Measurements from ENCODE around the gene DTD1.

The DTD1 gene

GRCh38 chr20:18621004-18621403, 33.1 kb downstream of the DTD1 start:
- no peak for DNase-seq

GRCh38 chr20:18623156-18623910, 35.5 kb downstream of the DTD1 start:
- DNase-seq, result no peak

- DNase-seq, result no peak
Measured at GRCh38 chr20:18624948-18625347, 37.1 kb downstream of the DTD1 start.

DNA sequence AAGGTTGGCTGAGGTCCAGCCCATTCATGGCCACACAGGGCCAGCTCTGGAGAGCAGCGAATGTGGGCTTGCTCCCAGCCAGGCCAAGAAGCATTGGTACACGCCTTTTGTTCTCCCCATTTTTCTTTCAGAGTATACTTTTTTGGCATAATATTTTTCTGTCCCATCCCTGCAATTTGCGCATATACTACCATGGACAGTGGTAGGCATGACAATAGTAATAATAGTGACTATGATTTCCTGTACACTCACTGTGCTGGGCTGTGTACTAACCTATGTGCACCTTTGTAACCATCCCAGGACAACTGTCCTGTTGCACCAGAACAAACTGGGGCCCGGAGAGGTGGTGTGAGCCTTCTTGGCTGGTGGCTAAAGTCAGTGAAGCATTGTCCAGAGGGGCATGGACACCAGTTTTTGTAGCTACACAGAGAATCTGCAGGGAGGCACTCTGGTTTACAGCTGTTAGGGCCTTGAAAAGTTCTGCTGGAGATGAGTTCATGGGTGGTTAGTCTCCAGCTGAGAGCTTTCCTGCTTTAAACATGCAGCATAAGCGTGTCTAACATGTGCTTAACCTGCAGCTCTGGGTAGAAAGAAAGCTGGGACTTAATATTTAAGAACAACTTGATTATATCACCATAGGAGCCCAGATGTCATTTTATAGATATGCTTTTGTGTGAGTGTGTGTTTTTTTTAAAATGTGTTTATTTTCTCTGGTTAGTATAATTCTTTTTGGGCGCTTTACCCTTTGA, 38.2 kb downstream of the DTD1 start:
- no peak for DNase-seq

DNA sequence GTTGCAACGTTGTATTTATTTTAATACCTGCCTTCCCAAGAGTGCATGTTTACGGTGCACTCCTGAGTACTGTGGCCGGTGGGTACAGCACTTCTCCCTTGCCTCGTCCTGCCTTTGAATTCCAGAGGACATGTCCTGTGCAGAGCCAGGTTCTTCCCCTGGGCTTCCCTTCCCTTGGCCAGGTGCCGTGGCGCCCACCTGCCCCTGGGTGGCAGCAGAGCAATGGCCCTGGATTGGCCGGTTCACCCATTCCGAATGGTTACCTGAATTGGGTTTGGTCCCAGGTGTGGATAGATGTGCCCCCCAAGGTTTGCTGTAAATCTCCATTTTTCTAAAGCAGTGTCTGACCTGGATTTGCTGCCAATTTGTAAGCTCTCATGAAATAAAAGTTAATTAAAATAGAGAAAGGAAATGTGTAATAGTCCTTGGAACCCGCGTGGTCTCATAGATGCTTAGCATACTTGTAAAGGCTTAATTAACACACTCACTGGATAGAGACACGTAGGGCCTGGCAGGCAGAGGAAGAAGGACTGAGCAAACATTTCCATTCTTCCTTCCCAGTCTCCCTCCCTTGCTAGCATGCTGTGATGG, 40.6 kb downstream of the DTD1 start:
- no peak for DNase-seq

GRCh38 chr20:18632196-18632789, 44.4 kb downstream of the DTD1 start:
- peak; percentile 57 for DNase-seq

DNA sequence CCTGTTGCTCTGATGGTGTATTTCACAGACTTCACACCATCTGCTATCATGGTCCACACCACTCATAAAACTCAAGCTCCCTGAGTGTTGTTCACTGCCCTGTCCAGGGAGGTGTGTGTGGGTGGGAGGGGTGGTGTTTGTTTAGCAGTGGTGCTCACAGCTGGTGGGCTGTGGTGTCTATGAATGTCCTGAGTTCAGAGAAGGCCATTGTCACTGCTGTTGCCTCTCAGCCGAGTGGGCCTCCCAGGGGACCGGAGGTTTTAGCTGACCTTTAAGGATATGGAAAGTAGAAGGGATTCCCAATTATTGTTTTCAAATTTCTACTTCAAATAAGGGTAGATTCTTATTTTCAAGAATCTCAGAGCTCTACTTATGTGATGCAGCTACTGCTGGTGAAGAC, 45.6 kb downstream of the DTD1 start:
- no peak for DNase-seq

DNA sequence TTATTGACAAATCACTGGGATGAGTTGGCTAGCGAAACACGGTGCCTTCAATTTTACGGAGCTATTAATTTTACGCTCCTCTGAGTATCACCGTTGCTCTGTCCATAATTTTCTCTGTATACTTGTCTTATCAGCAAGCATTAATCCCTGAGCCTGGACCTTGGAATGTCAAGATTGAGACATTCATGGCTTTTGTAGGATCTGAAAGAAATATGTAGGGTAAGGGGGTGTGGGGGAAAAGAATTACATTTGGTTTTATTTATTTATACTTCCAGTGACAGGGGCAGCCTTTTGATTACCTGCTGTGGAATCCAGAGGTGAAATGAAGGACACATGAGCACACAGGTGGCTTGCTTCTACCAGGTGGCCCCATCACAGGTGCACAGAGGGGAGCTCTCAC, 46.6 kb downstream of the DTD1 start:
- DNase-seq, result no peak

- no peak for DNase-seq
Measured at GRCh38 chr20:18635380-18635779, 47.5 kb downstream of the DTD1 start.

- no peak for DNase-seq
Measured at GRCh38 chr20:18637224-18637623, 49.4 kb downstream of the DTD1 start.

GRCh38 chr20:18638768-18639167, 50.9 kb downstream of the DTD1 start:
- no peak for DNase-seq

DNA sequence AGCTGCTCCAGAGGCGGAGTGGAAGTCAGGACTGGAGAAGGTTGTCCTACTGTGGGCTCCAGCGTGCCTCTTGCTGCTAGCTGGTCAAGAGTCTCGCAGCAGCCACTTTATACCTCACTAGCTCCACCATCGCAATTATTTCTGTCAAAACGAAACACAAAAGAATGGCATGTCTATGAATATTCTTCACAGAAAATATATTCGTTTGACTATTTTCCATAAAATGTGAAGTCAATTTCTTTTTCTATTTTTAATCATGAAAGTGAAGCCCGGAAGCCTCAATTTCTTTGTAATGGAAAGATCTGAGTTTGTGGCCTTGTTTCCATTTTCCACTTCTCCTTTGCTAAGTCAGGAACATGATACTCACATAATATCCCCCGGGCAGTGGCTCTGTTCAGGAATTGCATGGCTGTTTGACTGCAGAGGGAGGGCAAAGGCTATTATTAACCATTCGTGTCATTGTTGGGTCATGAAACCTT, 51.7 kb downstream of the DTD1 start:
- no peak for DNase-seq

GRCh38 chr20:18645196-18645745, 57.4 kb downstream of the DTD1 start:
- DNase-seq, result no peak

- DNase-seq, result no peak
Measured at GRCh38 chr20:18645851-18646250, 58.0 kb downstream of the DTD1 start.

DNA sequence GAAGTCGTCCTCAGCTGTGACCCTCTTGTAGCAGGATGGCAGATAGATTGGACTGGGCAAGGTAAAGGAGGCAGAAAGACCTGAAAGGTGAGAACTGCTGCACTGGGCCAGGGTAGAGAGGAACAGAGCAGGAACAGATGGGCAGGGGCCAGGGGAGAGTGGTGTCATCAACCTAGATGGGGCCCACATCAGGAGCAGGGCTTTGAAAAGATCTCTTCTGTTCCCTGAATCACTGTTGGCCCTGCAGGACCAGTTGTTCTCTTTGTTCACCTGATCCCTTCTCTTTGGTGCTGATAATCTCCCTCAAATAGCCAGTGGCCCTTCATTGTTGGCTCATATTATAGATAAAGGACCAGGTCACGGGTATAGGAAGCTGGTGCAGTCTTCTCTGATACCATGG, 59.9 kb downstream of the DTD1 start:
- DNase-seq, result no peak

DNA sequence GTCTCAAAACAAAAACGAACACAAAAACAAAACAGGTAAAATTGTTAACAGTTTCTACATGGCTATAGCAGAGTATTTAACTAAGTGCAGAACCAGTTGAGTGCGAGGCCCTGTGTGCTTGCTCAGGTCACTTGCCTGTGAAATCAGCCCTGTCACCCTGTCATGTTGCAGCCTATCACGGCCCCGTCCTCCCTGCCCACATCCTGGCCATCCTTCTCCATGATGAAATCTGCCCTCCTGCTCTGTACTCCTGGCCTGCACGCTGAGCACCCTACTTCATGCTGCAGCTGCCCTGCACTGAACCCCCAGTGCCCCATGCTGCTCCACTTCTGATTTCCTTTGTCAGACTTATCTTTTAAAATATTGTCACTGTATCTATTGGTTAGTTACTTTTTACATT, 62.4 kb downstream of the DTD1 start:
- DNase-seq, result no peak

DNA sequence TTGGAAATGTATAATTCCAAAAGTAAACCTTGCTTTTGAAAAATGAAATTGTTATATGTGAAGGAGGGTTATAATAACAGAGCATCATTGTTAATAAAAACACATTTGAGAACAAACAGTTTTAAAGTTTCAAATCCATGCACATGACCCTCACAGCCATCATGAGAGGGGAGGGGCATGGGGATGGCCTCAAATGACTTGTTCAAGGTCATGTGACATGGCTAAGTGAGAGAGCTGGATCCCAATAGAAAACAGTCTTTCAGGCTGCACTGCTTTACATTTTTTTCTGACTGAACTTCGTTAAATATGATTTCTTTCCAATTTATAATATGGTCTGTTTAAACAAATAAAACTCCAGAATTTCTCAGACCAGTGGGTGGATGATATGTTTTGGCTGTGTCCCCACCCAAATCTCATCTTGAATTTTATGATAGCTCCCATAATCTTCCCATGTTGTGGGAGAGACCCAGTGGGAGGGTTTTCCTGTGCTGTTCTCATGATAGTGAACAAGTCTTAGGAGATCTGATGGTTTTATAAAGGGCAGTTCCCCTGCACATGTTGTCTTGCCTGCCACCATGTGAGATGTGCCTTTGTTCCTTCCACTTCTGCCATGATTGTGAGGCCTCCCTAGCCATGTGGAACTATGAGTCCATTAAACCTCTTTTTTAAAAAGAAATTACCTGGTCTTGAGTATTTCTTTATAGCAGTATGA, 66.0 kb downstream of the DTD1 start:
- DNase-seq, result no peak

GRCh38 chr20:18654448-18654773, 66.6 kb downstream of the DTD1 start:
- DNase-seq, result no peak

DNA sequence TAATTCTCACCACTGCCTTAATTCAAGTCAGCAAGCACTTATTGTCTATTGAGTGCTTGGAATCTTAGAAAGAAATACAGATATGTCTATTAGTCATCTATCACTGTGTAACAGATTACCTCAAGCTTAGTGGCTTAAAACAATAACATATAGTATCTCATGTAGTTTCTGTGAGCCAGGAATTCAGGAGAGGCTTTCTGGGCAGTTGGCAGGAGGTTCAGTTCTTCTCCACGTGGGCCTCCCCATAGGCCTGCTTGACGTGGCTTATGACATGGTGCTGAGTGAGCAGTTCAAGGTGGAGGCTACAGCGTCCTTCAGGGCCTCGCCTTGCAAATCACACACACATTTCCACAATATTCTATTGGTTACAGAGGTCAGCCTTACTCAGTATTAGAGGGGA, 69.7 kb downstream of the DTD1 start:
- DNase-seq, result no peak

- DNase-seq, result peak; percentile 3
Measured at GRCh38 chr20:18662279-18663040, 74.6 kb downstream of the DTD1 start.

DNA sequence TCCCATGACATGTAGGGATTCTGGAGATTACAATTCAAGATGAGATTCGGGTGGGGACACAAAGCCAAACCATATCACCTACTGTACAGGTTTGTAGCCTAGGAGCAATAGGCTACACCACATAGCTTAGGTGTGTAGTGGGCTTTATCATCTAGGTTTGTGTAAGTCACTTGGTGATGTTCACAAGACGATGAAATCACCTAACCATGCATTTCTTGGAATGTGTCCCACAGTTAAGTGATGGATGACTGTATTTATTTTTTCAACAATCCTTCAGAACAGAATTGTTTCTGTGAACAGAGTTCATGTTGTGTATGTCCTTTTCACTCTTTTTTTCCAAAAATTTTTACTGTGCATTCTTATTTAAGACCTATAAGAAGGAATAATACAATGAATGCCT, 76.1 kb downstream of the DTD1 start:
- DNase-seq, result no peak

DNA sequence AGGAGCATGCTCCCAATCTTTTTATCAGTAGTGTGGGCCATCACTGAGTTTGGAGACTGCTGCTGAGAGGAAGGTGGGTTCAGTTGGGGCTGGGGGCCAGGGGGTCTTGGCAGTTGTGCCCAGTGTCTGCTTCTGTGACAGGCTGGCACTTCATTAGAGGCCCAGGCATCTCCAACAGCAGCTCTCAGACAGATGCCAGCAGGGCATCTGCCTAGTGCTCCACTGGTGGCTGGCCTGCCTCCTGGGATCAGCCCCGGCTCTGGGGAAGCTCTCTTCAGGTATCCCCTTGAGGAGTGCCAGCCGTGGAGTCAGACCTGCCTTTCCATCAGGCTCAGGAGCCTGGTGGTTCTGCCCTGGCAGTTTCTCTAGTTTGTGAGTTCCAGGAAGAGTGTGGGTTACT, 77.3 kb downstream of the DTD1 start:
- DNase-seq, result no peak
